ENCODE results near the gene TRIM67. TPM values are rescaled to one million over a fixed set of nuclear protein-coding genes. Genes with fewer than 3 reads are reported as not detected.

Gene TRIM67
- total and polyA plus RNA-seq, 2 of the 4 experiments (the other 2 are of a cell fraction), result not detected

GRCh38 chr1:231160895-231161666, 777 bp upstream of the TRIM67 start:
- Histone ChIP-seq H3K14ac (replicated peaks; ENCODE audit: low read depth, low read length) (no peak overlapping the region), H3K9ac (ENCODE audit: low read depth, low read length) (no peak overlapping the region), H3K79me1 (ENCODE audit: low read depth in 1 of 2, low read length in 2 of 2) (no peaks in the 10 kb centered on the region), H2BK15ac (ENCODE audit: low read depth, low read length) (no peak overlapping the region), H3K56ac (ENCODE audit: extremely low read depth, insufficient read depth, low read length) (no peak overlapping the region), H3K9me3 (ENCODE audit: control insufficient read depth, insufficient read depth, low read length) (no peaks in the 10 kb centered on the region; the same call in 1 of the 2 replicates), H4K20me1 (ENCODE audit: insufficient read depth, low read length) (no peaks in the 10 kb centered on the region), H2BK120ac (ENCODE audit: low read depth, low read length) (no peak overlapping the region), H3K4me3 (ENCODE audit: insufficient read depth, low read depth, low read length) (no peak overlapping the region), H3K18ac (ENCODE audit: low read depth, low read length) (no peak overlapping the region), H4K91ac (ENCODE audit: insufficient read depth, low read depth, low read length) (no peak overlapping the region), H3K27ac (ENCODE audit: insufficient read depth, low read length) (no peak overlapping the region), H2AK5ac (ENCODE audit: low read depth, low read length) (no peak overlapping the region), H3K4ac (ENCODE audit: low read depth, low read length) (no peak overlapping the region), H4K8ac (ENCODE audit: low read depth in 2 of 2, low read length in 2 of 2) (no peak overlapping the region), H3K4me1 (ENCODE audit: control insufficient read depth, insufficient read depth, low read length) (no peaks in the 10 kb centered on the region), H2AK9ac (replicated peaks; ENCODE audit: low read depth, low read length, poor library complexity) (no peak overlapping the region), H4K5ac (ENCODE audit: low read depth, low read length) (no peak overlapping the region), H2BK20ac (ENCODE audit: low read depth, low read length) (no peak overlapping the region), H2AFZ (replicated peaks; ENCODE audit: low read length, poor library complexity) (no peak overlapping the region), H3K27me3 (ENCODE audit: control insufficient read depth, insufficient read depth, low read length) (peaks cover 45% of the 10 kb centered on the region), H2BK5ac (ENCODE audit: low read depth, low read length, poor library complexity, severe bottlenecking) (no peak overlapping the region), H3K9me1 (ENCODE audit: insufficient read depth, low read length) (no peaks in the 10 kb centered on the region), H3K36me3 (ENCODE audit: control insufficient read depth, insufficient read depth, low read length) (no peaks in the 10 kb centered on the region), H3K4me2 (ENCODE audit: low read depth, low read length) (no peak overlapping the region; the same call in 1 of the 2 replicates), H3K23ac (ENCODE audit: low read depth, low read length) (no peak overlapping the region)
- WGBS, 2 experiments (ENCODE audit: extremely low coverage in 2 of 2, insufficient read length in 1 of 2), result no CpG with 5 or more reads among the region's 51 CpGs
- BruUV-seq (replicated peaks), result no TSS peak
- no peak for TF ChIP-seq RFX5 (IDR thresholded peaks at IDR 0.05; ENCODE audit: low read depth, low read length)
- DNase-seq (no peak), ATAC-seq (ENCODE audit: low read depth) (no peak)
- dilution Hi-C loops (cut with HindIII; ENCODE audit: low sequenced_read_pairs, unreplicated experiment), result no loop called here
- CTCF ChIA-PET, result no interaction called here
- in situ Hi-C loops (cut with MboI; ENCODE audit: low sequenced_read_pairs), result no loop called here
- intact Hi-C loops (cut with micrococcal nuclease), result no loop called here
- POLR2A ChIA-PET (ENCODE audit: unreplicated experiment), result no interaction called here

All from IMR-90 (cell line).